A549 (cell line): ENCODE measurements around the gene PLEKHA8. TPM values are rescaled to one million over a fixed set of nuclear protein-coding genes. Genes with fewer than 3 reads are reported as not detected.
A peak's percentile ranks its signal among the peaks of the same experiment; 100 is the strongest.

ENCODE experiments used
- ATAC-seq, 2 experiments: fragments of 200-7000 bp in 1 of 2; fragments of >200 bp in 1 of 2; cut with Nextera tagmentation in 1 of 2; cut with Tn5 transposase in 1 of 2; 3 replicates each; pipeline versions ENCODE4 v1.8.0 to v1.9.1; 2018 to 2020; ENCODE audit warnings: mild to moderate bottlenecking in 1 of 2, moderate library complexity in 1 of 2
- CTCF ChIA-PET: fragments of 300-600 bp; sonication (Branson Sonifier 250); formaldehyde crosslinking; extraction: SDS; loops from one replicate; lab custom pipeline; 2021; ENCODE audit warnings: antibody characterized with exemption, inconsistent platforms; lab: Yijun Ruan, JAX
- POLR2A ChIA-PET: fragments of 350-600 bp; formaldehyde crosslinking; extraction: SDS; loops from one replicate; lab custom pipeline; 2021; ENCODE audit warnings: antibody characterized with exemption, inconsistent platforms; lab: Yijun Ruan, JAX
- DNase-seq, 2 experiments: peaks; one replicate each; pipeline versions ENCODE4 v3.0.0 to v3.0.0-alpha.2; 2011 to 2016; ENCODE audit warnings: low read depth in 1 of 2, low spot score in 1 of 2
- FAIRE-seq: peaks from 2 replicates; lab custom pipeline; 2011; peaks lifted over from hg19 to GRCh38; lab: Jason Lieb, UNC
- H3K27ac ChIP-seq, 2 experiments: fragments of >200 bp; sonication (Bioruptor Twin); formaldehyde crosslinking; 3 replicates each; pipeline ENCODE4 v1.5.1; 2016 to 2017
- H3K4me1 ChIP-seq: fragments of >200 bp; sonication (Bioruptor Twin); formaldehyde crosslinking; 3 replicates; pipeline ENCODE4 v1.6.1; 2016
- H3K4me2 ChIP-seq: fragments of >200 bp; sonication (Bioruptor Twin); formaldehyde crosslinking; 3 replicates; pipeline ENCODE4 v1.6.1; 2016
- H3K4me3 ChIP-seq: fragments of >200 bp; sonication (Bioruptor Twin); formaldehyde crosslinking; 3 replicates; pipeline ENCODE4 v1.5.1; 2016
- H3K9me3 ChIP-seq: fragments of >200 bp; sonication (Bioruptor Twin); formaldehyde crosslinking; 3 replicates; pipeline ENCODE4 v1.6.1; 2016
- BHLHE40 ChIP-seq: IDR thresholded peaks from 2 replicates; pipeline ENCODE4 v1.6.1; 2012; ENCODE audit warnings: low read depth, low read length, inconsistent platforms
- CTCF ChIP-seq: fragments of >200 bp; sonication (Bioruptor Twin); formaldehyde crosslinking; IDR thresholded peaks from 3 replicates; pipeline ENCODE4 v1.5.1; 2016
- EHF ChIP-seq: fragments of 250-450 bp; sonication (Bioruptor Pico); IDR thresholded peaks from 2 replicates; pipeline ENCODE4 v1.5.0; 2020; ENCODE audit warnings: mild to moderate bottlenecking
- EHMT2 ChIP-seq: fragments of 200-600 bp; sonication (generic); IDR thresholded peaks from 2 replicates; pipeline ENCODE4 v1.6.1; 2016; ENCODE audit warnings: antibody characterized with exemption, low read depth, mild to moderate bottlenecking, moderate library complexity
- EP300 ChIP-seq, 2 experiments: fragments of >200 bp; sonication (Bioruptor Twin); formaldehyde crosslinking; IDR thresholded peaks; 2 replicates in 1 of 2; 3 replicates in 1 of 2; pipeline ENCODE4 v1.6.1; 2016 to 2017
- FOSB ChIP-seq: fragments of 250-450 bp; sonication (Bioruptor Pico); IDR thresholded peaks from 2 replicates; pipeline ENCODE4 v1.5.0; 2020; ENCODE audit warnings: mild to moderate bottlenecking, moderate library complexity
- FOSL2 ChIP-seq, 2 experiments: fragments of 450-650 bp in 1 of 2; fragments of >200 bp in 1 of 2; sonication (Bioruptor Twin) in 1 of 2; formaldehyde crosslinking; IDR thresholded peaks; 2 replicates each; pipeline versions ENCODE4 v1.5.0 to v1.6.1; 2016 to 2020; ENCODE audit warnings: mild to moderate bottlenecking in 1 of 2, moderate library complexity in 1 of 2
- GATA3 ChIP-seq: IDR thresholded peaks from 2 replicates; pipeline ENCODE4 v1.6.1; 2012; ENCODE audit warnings: borderline replicate concordance
- JUN ChIP-seq, 2 experiments: fragments of >200 bp; sonication (Bioruptor Twin); formaldehyde crosslinking; IDR thresholded peaks; 2 replicates in 1 of 2; 3 replicates in 1 of 2; pipeline ENCODE4 v1.6.1; 2016 to 2017
- KDM5A ChIP-seq: fragments of 200-600 bp; sonication (generic); IDR thresholded peaks from 2 replicates; pipeline ENCODE4 v1.6.1; 2016; ENCODE audit warnings: antibody characterized with exemption, mild to moderate bottlenecking
- NR3C1 ChIP-seq: fragments of >200 bp; sonication (Bioruptor Twin); formaldehyde crosslinking; IDR thresholded peaks from 3 replicates; pipeline ENCODE4 v1.6.1; 2017
- PHF8 ChIP-seq: fragments of 200-600 bp; sonication (generic); IDR thresholded peaks from 2 replicates; pipeline ENCODE4 v1.6.1; 2016; ENCODE audit warnings: low read depth, mild to moderate bottlenecking, antibody characterized with exemption, moderate library complexity, borderline replicate concordance
- RARB ChIP-seq: fragments of 250-450 bp; sonication (Bioruptor Pico); IDR thresholded peaks from 2 replicates; pipeline ENCODE4 v1.8.0; 2021; ENCODE audit warnings: mild to moderate bottlenecking, moderate library complexity
- RNF2 ChIP-seq: fragments of 200-600 bp; sonication (generic); IDR thresholded peaks from 2 replicates; pipeline ENCODE4 v1.6.1; 2016; ENCODE audit warnings: low read depth, mild to moderate bottlenecking, antibody characterized with exemption, moderate library complexity, borderline replicate concordance
- SREBF2 ChIP-seq: fragments of 450-650 bp; IDR thresholded peaks from 2 replicates; pipeline ENCODE4 v1.6.1; 2014; ENCODE audit warnings: mild to moderate bottlenecking, moderate library complexity
- USF2 ChIP-seq: fragments of 450-650 bp; IDR thresholded peaks from 2 replicates; pipeline ENCODE4 v1.6.1; 2014; ENCODE audit warnings: antibody characterized with exemption
- ZC3H11A ChIP-seq: fragments of 450-650 bp; IDR thresholded peaks from 2 replicates; pipeline ENCODE4 v1.6.1; 2014; ENCODE audit warnings: antibody characterized with exemption, mild to moderate bottlenecking
- WGBS: methylation state at CpG from one replicate; pipeline ENCODE4 v1.1.6; 2017; ENCODE audit errors: missing lambda C conversion rate; 5-methylcytosine and 5-hydroxymethylcytosine counted together
- polyA plus RNA-seq, 4 experiments: library from polyadenylated mRNA; depleted of rRNA in 3 of 4; stranded (reverse); fragments of >200 nt; fragmentation: RNase III in 1 of 4; extraction: RNeasy Plus Mini Kit Qiagen cat#74134 plus additional on column Dnase treatment in 1 of 4; gene quantifications; 2 replicates in 3 of 4; 3 replicates in 1 of 4; pipeline ENCODE4 v1.2.3, GENCODE V29; 2011 to 2017
- TF ChIP-seq, protein P1 (sequence below): fragments of >200 bp; sonication (Bioruptor Twin); formaldehyde crosslinking; IDR thresholded peaks from 2 replicates; pipeline ENCODE4 v1.6.1; 2016
- TF ChIP-seq, protein P2 (sequence below): IDR thresholded peaks from 2 replicates; pipeline ENCODE4 v1.6.1; 2012
- TF ChIP-seq, protein P3 (sequence below): fragments of 150-350 bp; IDR thresholded peaks from 2 replicates; pipeline ENCODE4 v1.6.1; 2014; ENCODE audit warnings: low read depth, mild to moderate bottlenecking, low read length
- TF ChIP-seq, protein P4 (sequence below): fragments of 250-450 bp; sonication (Bioruptor Pico); IDR thresholded peaks from 2 replicates; pipeline ENCODE4 v1.5.0; 2021; ENCODE audit warnings: mild to moderate bottlenecking, moderate library complexity, borderline replicate concordance

Gene PLEKHA8
- polyA plus RNA-seq, 2 of the 4 experiments (the other 2 are of a cell fraction), result 5.9 to 10.9 TPM

DNA sequence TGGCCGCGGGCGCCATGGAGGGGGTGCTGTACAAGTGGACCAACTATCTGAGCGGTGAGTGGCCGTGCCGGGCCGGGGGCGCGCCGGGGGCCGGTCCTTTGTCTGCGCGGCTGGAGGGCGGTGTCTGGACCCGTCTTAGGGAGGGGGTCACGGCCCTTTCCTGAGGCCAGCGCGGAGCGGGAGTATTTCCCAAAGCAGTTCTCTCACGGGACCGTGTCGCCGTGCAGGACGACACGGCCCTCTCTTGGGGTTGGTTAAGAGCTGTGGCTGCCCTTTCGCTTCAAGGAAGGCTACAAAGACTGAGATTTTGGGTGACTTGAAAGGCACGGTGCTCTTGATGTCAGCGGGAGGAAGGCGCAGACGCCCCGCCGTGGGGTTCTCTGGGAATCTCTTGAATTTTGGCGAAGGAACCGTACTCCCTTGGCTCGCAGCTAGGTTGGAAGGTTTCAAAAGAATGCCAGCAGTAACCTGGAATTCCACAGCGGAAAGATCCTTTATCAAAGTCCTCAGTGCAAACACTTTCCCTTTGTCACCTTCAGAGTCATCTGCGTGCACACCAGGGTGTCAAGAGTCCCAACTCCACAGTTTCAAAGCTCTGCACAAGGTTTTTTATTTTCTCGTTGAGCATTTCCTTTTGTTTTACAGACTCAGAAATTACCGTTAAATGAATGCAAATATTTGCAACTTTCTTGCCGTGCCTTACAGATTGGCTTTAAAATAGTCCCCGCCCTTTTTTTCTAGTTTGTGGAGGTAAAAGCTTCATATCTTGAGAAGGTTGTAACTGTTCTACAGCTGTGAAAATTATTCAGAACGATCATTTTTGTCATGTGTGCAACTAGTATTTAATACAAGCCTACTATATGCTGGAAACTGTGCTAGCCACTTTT is 780 bp downstream of the PLEKHA8 start:
- no peaks in the 10 kb centered on the region for H3K9me3 ChIP-seq
- DNase-seq, result peak; percentile 39 to 40
- ChIA-PET CTCF (interaction anchor here (1.1 to 1.5 kb wide), 3 partner anchors 12 to 44 kb away, joined by 4 to 7 read pairs (median 5); no protein-coding TSS in a partner anchor), POLR2A (no interaction called here)
- peak overlapping the region; percentile 77 to 94 for H3K27ac ChIP-seq
- TF ChIP-seq GATA3 (no peak), JUN (IDR thresholded peaks at IDR 0.05) (no peak), RNF2 (no peak), PHF8 (peak; percentile 32; the same call in 1 of the 2 replicates), BHLHE40 (no peak), FOSB (no peak)
- peaks cover 20% of the 10 kb centered on the region; the same call in 2 of the 3 replicates for H3K4me1 ChIP-seq
- H3K4me2 ChIP-seq, result peak overlapping the region; percentile 76
- no peak for FAIRE-seq
- 6% methylated on average over 21 of the region's 42 CpGs for WGBS
- peak overlapping the region; percentile 71 for H3K4me3 ChIP-seq
- peak; percentile 35 to 54 for ATAC-seq

DNA sequence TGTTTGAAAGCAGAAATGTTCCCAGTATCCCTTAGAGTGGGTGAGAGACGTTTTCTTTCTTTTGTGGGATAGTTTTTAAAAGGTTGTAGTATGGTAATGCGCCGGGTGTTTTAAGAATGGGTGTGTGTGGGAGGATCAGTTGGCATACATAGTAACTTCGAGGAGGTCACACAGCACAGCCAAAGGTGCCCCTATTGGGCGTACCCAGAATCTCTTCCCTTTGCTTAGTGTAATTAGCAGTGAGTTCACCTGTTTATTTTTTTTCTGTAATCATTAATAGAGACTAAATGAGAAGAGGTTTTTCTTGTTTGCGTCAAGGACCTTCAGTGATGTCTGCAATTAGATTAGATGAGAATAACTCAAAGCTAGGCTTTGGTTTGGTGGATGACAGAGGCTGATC is 1.5 kb downstream of the PLEKHA8 start:
- WGBS, result 47% methylated on average over 6 of the region's 6 CpGs
- peak in 1 of 2 experiments; percentile 31 for DNase-seq
- H3K27ac ChIP-seq, result no peak overlapping the region

More for the DNA sequence above, 1.5 kb downstream of the PLEKHA8 start:
- ChIA-PET CTCF (interaction anchor here (1.1 to 1.5 kb wide), 3 partner anchors 11 to 43 kb away, joined by 4 to 7 read pairs (median 5); no protein-coding TSS in a partner anchor), POLR2A (no interaction called here)
- no peak for TF ChIP-seq USF2
- no peak for TF ChIP-seq SREBF2
- no peak for TF ChIP-seq EHF
- TF ChIP-seq, protein P1, sequence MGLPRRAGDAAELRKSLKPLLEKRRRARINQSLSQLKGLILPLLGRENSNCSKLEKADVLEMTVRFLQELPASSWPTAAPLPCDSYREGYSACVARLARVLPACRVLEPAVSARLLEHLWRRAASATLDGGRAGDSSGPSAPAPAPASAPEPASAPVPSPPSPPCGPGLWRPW, result no peak
- no peak for TF ChIP-seq NR3C1
- no peak for TF ChIP-seq CTCF
- TF ChIP-seq, protein P2, sequence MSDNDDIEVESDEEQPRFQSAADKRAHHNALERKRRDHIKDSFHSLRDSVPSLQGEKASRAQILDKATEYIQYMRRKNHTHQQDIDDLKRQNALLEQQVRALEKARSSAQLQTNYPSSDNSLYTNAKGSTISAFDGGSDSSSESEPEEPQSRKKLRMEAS, result no peak
- no peak for TF ChIP-seq JUN (IDR thresholded peaks at IDR 0.05)
- TF ChIP-seq FOSL2 (IDR thresholded peaks at IDR 0.05), result no peak
- no peak for TF ChIP-seq FOSL2 (CRISPR knock-in tag; IDR thresholded peaks at IDR 0.05)
- no peak for TF ChIP-seq RNF2
- TF ChIP-seq EHMT2, result no peak
- TF ChIP-seq, protein P3, sequence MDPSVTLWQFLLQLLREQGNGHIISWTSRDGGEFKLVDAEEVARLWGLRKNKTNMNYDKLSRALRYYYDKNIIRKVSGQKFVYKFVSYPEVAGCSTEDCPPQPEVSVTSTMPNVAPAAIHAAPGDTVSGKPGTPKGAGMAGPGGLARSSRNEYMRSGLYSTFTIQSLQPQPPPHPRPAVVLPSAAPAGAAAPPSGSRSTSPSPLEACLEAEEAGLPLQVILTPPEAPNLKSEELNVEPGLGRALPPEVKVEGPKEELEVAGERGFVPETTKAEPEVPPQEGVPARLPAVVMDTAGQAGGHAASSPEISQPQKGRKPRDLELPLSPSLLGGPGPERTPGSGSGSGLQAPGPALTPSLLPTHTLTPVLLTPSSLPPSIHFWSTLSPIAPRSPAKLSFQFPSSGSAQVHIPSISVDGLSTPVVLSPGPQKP, result no peak
- TF ChIP-seq ZC3H11A, result no peak
- no peak for TF ChIP-seq EP300 (IDR thresholded peaks at IDR 0.05)
- TF ChIP-seq RARB (CRISPR knock-in tag), result no peak
- TF ChIP-seq KDM5A, result no peak
- TF ChIP-seq, protein P4, sequence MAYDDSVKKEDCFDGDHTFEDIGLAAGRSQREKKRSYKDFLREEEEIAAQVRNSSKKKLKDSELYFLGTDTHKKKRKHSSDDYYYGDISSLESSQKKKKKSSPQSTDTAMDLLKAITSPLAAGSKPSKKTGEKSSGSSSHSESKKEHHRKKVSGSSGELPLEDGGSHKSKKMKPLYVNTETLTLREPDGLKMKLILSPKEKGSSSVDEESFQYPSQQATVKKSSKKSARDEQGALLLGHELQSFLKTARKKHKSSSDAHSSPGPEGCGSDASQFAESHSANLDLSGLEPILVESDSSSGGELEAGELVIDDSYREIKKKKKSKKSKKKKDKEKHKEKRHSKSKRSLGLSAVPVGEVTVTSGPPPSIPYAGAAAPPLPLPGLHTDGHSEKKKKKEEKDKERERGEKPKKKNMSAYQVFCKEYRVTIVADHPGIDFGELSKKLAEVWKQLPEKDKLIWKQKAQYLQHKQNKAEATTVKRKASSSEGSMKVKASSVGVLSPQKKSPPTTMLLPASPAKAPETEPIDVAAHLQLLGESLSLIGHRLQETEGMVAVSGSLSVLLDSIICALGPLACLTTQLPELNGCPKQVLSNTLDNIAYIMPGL (CRISPR knock-in tag), result no peak
- Histone ChIP-seq H3K4me3 (peak overlapping the region; percentile 71), H3K9me3 (no peaks in the 10 kb centered on the region), H3K4me2 (peak overlapping the region; percentile 76), H3K4me1 (peaks cover 20% of the 10 kb centered on the region; the same call in 2 of the 3 replicates)
- FAIRE-seq (no peak), ATAC-seq (no peak)
